SKM-1 (cell line): ENCODE results near the gene HAUS2.
"Not testable (repeated sequence)": the region's sequence is repeated elsewhere in the genome, so short reads cannot be mapped to it uniquely, and the experiment has no call there.

Experiments
- DNase-seq: peaks from one replicate; lab custom pipeline; 2025; ENCODE audit not compliant: unreplicated experiment; lab: John Stamatoyannopoulos, UW

HAUS2 gene

DNA sequence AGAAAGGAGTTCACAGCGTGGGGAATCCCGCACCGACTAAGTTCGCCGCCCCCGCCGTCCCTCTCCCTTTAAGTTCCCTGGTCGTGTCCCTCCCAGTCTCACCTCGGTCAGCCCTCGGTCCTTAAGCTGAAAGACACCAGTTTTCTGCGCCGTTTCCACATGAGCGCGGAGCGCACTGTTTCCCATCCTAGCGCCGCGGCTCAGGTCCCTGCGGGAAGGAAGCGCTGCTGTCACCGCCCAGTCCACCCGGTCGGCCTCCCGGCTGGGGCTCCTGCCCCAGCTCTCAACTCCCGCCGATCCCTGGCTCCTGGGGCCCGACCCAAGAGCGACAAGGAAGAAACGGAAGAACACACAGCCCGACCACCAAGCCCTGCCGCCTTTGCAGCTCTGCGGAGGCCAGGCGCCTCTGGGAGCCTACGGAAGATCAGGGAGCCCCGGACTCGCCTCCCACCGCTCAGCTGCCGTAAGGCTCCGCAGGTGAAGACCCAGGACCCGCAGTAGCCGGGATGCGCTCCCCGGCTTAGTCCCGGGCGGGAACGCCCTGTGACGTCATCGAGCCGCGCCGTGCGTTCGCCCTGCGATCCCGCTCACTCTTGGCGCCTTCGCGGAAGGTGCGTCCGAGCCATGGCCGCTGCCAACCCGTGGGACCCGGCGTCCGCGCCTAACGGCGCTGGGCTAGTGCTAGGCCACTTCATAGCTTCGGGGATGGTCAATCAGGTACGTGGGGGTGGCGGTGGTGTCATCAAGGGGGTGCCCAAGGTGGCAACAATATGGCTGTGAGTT is at the start of gene HAUS2, which contains the start of gene LRRC57:
Gene HAUS2 (plus strand): TSS at position 590 of the 783 bp plus-strand sequence. CDS start 35 bp downstream, at position 625.
Gene LRRC57 (minus strand): TSS at position 545 of the 783 bp plus-strand sequence. CDS start 359 bp downstream, at position 186.
- peak; percentile 62 for DNase-seq

DNA sequence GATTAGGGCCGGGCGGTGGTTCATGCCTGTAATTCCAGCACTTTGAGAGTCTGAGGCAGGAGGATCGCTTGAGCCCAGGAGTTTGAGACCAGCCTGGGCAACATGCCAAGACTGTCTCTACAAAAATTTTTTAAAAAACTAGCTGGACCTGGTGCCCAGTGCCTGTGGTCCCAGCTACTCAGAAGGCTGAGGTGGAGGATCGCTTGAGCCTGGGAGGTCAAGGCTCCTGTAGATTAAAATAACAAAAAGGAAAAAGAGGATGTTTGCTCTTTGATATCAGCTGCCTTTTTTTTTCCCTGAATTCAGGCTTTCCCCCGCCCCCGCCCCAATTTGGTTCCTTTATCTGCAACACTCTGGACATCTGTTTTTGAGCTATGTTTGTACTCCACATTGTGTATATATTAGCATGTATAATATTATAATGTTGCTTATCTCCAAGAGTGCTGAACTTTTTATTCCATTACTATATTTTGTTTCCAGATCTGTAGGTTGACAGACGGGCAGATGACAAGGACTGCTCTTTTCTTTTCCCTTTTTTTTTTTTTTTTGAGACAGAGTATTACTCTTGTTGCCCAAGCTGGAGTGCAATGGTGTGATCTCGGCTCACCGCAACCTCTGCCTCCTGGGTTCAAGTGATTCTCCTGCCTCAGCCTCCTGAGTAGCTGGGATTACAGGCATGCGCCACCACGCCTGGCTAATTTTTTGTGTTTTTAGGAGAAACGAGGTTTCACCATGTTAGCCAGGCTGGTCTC is 48.6 kb upstream of the HAUS2 start:
- no peak for DNase-seq

DNA sequence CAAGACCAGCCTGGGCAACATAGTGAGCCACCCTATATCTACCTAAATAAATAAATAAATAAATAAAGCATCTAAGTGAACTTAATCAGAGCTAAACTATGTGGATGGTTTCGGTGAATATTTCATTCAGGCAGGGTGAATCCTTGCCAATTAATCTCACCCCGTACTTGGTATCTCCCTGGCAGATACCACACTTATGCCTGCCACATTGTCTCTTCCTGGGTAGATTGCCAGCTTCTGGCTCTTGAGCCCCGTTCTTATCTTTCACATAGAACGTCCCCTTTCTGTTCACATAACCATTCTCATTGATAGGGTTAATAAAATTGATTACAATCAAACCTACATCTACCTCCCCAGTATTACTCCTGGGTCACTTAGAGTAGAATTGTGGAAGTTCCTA is 46.2 kb upstream of the HAUS2 start:
- no peak for DNase-seq

DNA sequence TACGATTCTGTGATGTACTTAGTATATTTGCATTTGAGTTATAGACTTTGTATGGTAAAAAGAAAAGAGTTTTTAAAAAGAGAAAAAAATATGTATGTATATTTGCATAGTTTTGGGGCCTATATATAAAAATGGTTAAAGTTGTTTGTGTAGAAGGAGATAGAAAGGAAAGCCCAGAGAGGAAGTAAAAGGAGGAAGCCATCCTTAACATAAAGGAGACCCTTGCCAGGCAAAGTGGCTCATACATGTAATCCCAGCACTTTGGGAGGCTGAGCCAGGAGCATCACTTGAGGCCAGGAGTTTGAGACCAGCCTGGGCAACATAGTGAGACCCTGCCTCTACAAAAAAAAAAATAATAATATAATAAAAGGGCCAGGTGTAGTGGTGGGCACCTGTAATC is 44.8 kb upstream of the HAUS2 start:
- peak; percentile 6 for DNase-seq

DNA sequence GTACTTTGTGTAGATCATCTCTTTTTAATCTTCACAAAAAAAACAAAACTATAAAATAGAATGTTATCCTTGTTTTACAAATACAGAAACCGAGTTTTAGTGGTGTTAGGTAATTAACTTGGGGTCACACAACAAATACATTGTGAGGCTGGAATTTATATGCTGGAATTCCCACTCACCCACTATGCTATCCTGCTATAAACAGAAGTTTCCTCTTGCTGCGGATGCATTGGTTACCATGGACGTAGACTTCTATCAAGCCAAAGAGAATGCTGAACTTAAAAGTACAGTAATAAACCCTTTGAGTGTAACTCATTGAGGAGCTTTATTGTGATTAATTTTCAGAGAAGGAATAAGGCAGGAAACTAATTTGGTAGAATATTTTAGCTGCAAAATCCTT is 44.0 kb upstream of the HAUS2 start:
- no peak for DNase-seq

DNA sequence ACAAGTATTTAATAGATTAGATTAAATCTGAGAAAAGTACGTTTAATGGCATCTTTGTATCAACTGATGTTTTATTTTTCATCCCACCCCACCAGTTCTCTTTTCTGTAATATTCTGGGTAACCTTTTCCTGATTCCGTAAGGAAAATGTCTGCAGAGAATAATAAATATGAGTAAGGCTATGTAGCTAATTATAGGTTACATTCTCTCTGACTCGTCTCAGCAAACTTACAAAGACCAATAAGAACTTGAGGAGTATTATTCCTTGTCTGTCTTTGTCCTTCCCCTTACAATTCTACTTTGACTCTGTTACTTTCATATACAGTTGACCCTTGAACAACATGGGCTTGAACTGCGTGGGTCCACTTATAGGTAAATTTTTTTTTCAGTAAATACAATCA is 41.1 kb upstream of the HAUS2 start:
- DNase-seq, result no peak

DNA sequence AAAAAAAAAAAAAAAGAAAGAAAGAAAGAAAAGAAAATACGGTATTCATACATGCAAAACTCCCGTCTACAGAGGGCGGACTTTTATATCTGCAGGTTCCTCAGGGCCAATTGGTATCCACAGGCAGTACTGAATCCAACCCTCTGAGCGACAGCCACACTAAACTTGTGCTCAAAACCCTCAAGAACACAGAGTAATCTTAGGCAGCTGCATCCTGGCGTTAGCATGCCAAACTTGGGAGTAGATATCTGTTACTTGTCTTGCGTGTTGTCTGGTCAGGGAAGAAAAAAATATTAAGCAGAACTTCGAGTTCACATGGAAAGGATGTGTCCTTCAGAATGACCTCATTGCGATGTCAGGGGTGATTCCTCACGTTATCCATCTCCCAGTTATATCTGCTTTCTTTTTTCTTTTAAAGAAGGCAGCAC is 40.4 kb upstream of the HAUS2 start:
- no peak for DNase-seq

DNA sequence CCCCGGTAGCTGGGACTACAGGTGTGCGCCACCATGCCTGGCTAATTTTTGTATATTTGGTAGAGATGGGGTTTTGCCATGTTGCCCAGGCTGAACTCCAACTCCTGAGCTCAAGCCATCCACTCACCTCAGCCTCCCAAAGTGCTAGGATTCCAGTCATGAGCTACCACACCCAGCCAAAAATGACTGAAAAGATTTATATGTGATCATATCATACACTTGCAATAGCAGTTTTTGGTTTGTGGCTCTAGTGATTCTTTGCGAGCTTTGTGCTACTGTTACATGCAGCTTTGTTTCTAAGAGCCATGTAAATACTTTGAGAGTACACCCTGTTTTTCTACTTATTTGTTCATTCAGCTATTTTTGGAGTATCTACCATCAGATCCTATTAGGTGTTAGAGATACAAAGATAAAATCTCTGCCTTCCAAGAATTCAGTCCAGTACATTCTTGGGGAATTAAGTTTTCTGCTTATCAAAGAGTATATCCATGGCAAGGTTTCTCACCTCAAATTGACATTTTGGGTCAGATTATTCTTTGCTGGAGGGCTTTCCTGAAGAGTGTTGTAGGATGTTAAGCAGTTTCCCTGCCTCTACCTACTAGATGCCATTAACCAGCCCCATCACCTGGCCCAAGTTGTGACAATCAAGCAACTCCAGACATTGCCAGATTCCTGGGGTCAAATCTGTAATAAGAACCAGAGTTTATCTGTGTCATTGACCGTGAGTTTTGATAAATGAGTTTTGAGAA is 38.2 kb upstream of the HAUS2 start:
- no peak for DNase-seq

DNA sequence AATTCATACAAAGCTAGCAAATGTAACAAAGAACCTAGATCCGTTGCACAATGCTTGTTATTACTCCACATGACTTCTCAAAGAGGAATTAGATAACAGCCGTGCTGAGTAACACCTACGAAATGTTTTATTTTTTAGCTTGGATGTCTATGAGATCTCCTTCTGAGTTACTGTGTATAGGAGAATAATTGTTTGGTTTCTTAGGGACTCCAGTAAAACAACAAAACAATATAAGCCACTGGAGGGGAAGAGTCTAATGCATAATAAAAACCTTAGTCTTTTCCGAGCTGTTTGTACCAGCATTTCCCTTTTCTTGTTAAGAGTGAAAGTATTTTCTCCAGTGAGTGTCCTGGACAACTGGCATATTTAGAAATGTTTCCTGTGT is 37.6 kb upstream of the HAUS2 start:
- DNase-seq, result peak; percentile 46

DNA sequence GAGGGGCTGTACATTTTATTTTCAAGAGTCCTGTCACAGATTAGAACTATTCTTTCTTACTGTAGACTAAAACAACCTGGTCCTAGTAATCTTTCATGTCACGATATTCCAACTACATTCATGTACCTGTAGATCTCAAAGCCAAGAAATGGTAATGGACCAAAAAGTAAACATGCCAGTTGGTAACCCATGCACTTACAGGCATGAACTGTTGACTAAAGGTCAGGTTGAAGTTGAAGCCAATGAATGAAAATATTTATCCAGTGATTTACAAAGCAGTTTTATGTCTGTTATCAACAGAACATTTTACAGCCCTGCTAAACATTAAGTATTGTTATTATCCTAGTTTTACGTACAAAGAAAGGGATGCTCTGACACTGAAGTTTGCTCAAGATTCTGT is 25.3 kb upstream of the HAUS2 start:
- no peak for DNase-seq

DNA sequence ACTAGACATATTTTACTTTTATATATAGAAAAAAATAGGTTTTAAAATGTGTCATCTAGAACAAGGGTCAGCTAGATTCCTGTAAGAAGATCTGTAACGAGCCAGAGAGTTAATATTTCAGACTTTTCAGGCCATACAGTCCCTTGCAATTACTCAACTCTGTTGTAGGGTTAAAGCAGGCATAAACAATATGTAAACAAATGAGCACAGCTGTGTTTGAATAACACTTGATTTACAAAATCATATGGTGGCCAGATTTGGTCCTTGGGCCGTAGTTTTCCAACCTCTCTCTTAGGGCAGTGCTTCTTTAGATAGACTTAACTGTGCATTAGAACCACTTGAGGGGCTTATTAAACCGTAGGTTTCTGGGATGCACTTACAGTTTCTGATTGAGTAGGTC is 19.7 kb upstream of the HAUS2 start:
- no peak for DNase-seq

DNA sequence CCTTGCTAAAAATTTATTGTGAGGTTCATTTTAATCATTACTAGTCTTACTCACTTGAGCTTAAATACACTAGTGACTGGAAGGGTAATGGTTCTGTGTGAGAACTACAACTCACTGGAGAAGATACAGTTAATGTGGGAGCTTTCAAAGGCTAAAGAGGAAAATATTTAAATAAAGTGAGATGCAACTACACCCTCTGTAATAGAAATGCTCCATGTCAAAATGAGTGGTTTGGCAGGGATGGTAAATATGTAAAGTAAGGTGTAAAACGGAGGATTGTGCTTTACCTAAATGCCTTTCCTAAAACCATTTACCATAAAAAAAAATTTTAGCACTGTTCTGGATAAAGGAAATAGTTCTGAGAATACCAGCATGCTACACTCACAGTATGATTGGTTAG is 15.4 kb upstream of the HAUS2 start:
- DNase-seq, result no peak

DNA sequence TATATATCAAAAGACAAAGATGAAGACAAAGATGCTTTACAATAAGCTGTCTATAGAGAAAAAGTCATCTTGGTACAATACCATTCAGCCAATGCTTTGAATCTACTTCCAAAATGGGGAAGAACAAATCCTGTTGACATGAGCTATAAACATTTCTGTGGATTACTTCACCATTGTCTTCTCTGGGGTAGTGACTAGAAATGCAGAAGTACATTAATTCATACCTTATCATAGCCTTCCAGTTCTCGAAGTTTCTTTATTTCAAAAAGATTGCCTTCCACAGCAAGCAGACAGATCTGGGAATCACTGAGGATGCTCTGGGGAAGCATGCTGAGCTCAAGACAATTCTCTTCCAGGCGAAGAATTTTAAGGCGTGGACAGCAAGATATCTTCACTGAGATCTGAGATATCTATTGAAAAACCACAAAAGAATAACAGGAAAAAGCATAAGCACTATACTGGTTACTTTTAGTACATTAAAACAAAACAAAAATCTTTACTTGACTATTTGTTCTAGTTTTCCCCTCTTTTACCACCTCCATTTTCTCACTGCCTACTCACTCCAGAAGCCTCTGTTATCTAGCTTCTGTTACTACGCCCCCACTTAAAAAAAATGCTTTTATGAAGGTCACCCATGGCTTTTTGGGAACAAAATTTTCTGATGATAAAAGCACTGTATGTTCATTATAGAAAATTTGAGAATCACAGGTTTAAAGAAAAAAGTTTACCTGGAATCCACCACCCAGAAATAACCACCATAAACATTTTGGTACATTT is 3.6 kb upstream of the HAUS2 start:
- peak; percentile 72 for DNase-seq

DNA sequence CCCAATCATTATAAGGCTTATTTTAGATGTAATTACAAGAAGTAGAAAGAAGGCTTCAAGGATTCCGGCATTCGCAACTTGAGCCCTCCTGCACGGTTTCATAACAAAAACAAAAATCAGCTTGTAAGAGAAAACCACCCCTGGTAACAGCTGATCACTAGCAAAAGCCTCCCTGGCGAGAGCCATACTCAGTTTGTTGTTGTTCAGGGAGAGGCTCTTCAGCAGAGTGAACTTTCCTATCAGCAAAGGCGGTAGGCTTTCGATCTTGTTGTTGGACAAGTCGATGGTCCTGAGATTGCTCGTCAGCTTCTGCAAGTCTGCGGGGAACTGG is 755 bp upstream of the HAUS2 start:
- no peak for DNase-seq

DNA sequence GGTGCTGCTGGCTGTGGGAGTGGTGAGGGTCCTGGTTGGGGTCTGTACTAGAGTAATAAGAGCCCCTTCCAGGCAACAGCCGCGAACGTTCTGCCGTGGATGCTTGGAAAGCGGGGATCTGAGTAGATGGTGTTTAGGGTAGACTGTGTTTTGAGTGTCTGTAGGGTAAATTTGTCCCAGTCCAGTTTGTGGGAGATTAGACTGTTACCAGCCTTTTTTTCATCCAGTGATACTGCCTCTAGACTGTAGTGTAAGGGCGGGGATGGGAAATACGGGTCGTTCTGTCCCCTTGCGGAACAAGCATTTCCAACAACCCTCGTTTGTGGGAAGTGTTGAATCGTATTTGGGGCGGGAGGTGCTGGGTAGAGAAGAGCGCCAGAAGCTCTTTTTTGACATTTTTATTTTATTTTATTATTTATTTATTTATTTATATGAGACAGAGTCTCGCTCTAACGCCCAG is 424 bp downstream of the HAUS2 start:
- peak; percentile 37 for DNase-seq

DNA sequence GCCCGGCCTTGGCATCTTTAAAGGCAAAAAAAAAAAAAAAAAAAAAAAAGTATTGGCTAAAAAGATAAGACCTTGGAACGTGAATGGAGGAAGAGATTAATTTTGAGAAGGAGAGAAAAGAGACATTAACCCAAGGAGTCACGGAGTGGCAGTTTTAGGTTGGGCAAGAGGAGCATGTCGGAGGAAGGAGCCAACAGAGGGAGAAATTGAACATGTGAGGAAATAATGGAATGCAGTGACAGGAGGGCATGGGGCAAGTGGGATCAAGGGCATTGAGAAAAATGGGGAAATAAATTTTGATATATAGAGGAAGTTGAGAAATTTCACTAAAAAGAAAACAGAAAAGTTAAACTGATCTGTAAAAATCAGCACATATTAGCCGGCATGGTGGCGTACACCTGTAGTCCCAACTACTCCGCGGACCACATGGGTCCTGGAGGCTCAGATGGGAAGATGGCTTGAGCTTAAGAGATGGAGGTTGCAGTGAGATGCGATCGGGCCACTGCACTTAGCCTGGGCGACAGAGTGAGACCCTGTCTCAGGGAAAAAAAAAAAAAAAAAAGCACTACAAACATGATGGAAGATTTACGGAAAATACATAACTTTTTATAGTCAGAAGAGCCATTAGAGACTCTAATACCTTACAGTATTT is 1.2 kb downstream of the HAUS2 start:
- no peak for DNase-seq

DNA sequence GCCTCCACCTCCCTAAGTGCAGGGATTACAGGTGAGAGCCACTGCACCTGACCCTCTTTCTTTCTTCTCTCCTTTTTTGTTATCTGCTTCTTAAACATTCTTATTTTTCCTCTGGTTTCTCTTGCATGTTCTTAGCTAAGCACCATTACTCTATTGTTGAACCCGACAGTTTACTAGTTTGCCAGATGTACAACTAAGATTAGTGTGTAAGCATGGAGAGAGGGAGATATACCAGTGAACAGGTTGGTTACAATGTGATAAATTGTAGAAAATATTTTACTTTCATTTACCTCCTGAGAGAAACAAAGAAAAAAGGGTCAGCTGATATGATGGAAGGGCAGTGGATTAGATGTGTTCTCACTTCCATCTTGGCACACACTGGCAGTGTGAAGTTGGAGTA is 4.9 kb downstream of the HAUS2 start:
- no peak for DNase-seq

DNA sequence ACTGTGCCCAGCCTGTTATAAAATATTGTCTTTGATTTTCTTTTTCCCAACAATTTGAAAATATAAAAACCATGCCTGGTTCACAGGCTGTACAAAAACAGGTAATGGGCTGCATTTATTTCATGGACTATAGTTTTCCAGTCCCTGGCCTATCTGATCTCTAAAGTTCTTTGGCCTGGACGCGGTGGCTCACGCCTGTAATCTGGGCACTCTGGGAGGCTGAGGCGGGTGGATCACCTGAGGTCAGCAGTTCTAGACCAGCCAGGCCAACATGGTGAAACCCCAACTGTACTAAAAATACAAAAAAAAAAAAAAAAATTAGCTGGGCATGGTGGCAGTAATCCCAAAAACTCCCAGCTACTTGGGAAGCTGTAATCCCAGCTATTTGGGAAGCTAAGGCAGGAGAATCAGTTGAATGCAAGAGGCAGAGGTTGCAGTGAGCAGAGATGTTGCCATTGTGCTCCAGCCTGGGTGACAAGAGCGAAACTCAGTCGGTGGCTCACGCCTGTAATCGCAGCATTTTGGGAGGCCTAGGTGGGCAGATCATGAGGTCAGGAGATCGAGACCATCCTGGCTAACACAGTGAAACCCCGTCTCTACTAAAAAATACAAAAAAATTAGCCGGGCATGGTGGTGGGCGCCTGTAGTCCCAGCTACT is 8.0 kb downstream of the HAUS2 start:
- DNase-seq, result not testable (repeated sequence)

DNA sequence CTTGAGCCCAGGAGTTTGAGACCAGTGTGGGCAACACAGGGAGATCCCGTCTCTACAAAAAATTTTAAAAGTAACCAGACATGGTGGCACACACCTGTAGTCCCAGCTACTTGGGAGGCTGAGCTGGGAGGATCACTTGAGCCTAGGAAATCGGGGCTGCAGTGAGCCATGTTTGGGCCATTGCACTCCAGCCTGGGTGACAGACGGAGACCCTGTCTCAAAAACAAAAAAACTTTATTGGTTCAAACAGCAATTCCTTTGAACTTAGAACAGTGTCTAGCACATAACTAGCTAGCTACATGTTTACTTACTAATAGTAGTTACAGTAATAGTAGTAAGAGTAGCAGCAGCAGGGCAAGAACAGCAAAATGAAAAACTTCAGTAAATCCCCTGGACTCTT is 10.1 kb downstream of the HAUS2 start:
- no peak for DNase-seq
